Measurements from ENCODE around the gene ZBTB3.
"Not testable (repeated sequence)": the region's sequence is repeated elsewhere in the genome, so short reads cannot be mapped to it uniquely, and the experiment has no call there.

Gene ZBTB3

DNA sequence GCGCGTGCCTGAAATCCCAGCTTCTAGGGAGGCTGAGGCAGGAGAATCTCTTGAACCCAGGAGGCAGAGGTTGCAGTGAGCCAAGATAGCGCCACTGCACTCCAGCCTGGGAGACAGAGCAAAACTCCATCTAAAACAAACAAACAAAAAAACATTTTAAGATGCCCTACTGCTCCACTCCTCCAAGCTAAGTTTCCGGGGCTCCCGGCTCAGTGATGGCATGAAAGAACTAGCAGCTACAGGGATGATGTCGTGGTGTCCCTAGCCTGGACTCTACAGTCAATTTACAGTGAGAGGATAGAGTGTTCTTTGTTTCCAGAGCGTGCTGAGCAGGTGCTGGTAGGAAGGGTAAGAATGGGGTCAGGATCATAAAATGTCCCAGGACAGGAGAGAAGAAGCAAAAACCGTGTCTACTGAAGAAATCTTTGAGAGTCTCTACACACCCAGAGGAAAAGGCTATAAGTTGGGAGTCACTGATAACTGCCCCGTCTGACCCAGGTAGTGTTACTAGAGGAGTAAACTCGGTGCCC, 1.2 kb upstream of the ZBTB3 start:
- DNase-seq: no peak

DNA sequence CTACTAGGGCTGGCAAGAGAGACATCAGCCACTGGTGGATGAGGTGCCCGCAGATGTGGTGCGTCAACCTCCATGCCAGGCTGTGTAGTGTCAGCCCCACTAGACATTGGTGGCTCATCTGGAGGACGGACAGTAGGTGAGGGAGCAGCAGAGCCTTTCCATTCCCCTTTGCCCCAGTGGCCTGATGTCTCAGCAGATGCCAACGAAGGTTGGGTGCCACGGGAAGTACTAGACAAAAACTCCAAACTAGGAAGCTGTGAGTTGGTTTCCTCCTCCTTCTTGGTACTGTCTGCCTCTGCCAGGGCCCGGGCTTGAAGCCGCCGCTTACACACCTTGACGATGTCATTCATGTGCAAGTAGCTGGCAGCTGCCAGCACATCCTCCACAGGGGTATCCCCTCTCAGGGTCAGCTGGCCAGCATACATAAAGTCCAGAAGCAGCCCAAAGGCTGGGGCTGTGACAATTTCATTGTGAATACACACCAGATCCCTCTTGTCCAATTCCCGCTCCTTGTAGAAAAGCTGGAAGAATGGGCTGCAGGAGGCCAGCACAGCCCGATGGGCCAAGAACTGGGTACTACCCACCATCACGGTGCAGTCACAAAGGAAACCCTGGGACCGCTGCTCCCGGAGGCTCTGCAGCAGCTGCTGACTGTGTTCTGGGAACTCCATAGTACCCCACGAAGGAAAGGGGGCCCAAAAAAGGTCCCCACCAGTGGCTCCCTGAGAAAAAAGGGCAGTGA, 795 bp downstream of the ZBTB3 start:
- DNase-seq: no peak

DNA sequence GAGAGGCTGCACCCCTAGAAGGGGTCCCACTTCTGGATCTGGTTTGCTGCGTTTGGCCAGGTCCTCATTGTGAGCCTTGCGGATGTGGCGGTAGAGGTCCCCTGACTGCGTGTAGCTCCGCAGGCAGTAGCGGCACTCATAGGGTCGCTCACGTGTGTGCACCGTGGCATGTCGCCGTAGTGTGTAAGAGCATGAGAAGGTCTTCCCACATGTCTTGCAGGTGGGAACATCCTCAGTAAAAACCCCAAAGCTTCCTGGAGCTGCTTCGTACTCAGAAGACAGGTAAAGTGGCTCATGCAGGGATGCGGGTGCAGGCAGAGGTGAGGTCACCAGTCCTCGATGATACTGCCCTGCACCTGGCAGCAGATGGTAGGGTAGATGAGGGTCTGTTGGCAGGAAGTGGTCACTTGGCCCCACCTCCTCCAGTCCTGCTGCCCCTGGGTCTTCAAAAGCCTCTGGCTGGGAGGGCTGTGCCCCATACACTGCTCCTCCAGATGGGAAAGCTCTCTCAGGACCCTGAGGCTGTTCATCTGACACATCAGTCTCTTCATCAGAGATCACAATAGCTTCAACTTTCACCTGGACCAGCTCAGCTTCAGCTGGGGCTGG, 1.7 kb downstream of the ZBTB3 start:
- no peak for DNase-seq

DNA sequence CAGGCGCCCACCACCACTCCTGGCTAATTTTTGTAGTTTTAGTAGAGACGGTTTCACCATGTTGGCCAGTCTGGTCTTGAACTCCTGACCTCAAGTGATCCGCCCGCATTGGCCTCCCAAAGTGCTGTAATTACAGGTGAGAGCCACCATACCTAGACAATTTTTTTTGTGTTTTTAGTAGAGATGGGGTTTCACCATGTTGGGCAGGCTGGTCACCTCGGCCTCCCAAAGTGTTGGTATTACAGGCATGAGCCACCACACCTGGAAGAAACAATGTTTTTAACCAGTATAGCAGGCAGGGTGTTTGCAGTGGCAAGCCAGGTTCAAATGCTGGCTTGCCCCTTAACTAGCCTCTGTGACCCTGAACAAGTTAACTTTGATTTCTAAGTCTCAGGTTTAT, 4.0 kb downstream of the ZBTB3 start:
- not testable (repeated sequence) for DNase-seq

DNA sequence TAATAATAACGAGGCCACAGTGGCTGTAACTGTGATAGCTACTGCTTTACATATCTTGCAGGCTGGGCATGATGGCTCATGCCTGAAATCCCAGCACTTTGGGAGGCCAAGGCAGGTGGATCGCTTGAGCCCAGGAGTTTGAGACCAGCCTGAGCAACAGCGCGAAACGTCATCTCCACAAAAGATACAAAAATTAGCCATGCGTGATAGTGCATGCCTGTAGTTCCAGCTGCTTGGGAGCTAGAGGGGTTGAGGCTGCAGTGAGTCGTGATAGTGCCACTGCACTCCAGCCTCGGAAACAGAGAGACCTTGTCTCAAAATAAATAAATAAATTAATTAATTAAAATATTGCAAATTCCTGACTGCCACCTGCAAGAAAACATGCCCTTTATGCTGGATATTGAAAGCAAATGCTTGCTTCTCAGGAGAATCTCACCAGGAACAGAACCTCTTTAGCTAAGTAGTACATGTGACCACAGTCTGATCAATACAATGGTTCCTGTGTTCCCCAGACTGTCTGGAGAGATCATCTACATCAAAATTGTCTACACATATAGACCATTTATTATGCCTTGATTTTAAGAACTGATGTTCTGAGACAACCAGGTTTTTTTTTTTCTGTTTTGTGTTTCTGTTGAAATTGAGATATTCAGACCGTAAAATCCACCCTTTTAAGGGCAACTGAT, 6.3 kb downstream of the ZBTB3 start:
- no peak for DNase-seq

DNA sequence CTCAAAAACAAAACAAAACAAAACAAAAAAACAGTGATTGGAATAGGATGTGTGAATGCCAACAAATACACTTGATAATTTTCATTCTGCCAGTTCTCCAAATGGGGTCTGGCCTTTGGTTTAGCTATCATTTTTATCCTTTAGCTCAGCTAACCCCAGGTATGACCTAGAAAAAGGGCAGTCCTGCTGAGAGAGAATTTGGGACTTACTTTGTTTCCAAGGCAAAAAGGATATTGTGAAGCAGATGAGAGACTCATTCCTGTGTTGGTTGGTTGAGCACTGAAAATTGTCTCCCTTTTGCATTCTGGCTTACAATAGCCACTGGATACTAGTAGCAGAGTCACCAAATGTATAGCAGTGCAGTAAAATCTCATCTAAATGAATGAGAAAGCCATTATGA, 16.8 kb downstream of the ZBTB3 start:
- no peak for DNase-seq

DNA sequence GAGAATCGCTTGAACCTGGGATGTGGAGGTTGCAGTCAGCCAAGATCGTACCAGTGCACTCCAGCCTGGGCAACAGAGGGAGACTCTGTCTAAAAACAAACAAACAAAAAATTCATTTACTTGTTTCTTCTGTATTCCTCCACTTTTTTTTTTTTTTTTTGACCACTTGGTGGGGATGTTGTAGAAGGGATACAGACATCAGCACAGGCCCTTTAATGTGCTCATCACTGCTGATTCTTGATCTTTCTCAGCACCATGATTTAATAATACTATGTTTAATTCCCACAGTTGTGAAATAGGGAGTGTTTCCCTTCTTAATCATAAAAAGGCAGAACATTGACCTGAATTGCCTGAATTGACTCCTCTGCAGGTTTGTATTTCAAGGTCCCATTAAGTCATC, 21.1 kb downstream of the ZBTB3 start:
- no peak for DNase-seq

DNA sequence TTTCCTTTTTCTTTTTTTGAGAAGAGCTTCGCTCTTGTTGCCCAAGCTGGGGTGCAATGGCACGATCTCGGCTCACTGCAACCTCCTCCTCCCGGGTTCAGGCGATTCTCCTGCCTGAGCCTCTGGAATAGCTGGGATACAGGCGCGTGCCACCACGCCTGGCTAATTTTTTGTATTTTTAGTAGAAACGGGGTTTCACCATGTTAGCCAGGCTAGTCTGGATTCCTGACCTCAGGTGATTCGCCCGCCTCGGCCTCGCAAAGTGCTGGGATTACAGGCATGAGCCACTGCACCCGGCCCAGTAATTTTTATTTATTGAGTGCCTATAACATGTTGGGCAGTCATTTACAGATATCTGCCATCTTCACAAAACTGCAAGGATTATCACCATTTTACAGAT, 23.9 kb downstream of the ZBTB3 start:
- DNase-seq: not testable (repeated sequence)

DNA sequence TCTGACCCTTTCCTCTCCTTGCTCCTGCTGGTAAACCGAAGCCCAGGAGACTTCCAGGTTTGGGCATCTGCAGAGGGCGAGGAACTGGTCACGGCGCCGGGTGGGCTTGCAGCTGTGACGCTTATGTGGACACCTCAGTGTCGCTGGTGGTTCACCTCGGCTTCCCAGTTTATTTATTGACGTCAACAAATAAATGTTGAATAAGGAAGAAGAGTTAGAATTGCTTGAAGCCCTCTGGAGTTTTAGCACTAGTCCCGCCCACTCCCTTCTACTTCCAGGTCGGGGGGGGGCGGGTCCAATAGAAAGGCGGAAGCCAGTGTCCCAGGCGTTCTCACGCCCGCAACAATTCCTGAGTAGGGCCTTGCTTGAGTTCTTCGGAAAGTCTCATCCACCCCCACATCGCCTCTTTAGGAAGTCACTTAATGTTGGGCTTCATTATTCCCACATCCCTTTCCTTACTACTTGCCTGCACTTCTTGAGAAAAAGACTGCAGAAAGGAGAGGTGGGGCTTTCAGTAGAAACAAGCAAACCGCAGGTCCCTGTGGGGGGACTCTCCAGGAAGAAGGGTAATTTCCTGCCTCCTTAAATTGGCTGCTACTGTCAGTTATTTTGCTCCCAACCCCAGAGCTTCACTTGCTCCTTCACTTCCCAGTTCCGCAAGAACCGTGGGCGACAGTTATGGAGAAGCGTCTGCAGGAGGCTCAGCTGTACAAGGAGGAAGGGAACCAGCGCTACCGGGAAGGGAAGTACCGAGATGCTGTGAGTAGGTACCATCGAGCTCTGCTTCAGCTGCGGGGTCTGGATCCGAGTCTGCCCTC, 25.6 kb downstream of the ZBTB3 start, which contains the start of gene TTC9C:
TSS of gene TTC9C (plus strand) at position 316 of the 818 bp plus-strand sequence. CDS start at position 679, 363 bp downstream.
- peak; percentile 80 for DNase-seq

DNA sequence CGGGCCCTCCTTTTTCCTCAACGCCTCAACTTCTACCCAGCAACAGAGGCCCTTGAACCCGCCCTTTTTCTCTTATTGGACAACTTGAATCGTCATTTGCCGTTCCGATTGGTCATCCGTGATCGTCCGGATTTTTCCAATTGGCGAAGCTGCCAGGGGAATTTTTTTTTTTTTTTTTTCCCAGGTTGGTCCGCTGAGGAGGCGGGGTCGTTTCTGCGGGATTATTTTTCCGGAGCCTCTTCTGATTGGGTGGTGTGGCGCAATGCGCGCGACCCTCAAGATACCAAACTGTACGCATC, 26.1 kb downstream of the ZBTB3 start:
- DNase-seq: peak; percentile 95

DNA sequence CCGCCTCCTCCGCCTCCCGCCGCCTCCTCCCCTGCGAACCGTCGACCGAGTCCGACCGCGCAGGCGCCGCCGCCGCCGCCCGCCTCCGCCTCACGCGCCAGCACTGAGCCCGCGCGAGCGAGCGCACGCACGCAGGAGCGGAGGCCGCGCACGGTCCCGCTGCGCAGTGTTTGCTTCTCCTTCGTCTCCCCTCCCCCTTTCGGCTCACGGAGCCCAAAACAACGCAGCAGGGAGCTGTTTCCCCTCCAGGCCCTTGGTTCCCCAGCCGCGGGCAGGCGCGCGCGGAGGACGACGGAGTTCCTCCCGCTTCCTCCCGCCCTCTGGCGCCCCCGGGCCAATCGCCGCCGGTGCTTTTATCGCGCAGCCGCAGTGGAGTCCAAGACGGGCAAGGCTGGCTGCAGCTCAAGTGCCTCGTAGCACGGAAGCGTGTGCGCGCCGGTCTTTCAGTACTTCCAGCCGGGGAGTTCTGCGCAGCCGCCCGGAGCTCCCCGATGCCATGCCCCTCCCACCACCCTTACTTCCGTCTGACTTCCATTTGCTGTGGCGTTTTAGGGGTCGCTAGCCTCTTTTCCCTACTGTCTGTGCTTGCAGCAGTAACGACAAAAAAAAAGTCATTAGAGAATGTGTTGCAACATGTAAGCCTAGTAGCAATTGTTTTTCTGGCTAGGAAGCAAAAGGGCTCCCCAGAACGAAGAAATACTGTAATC, 26.6 kb downstream of the ZBTB3 start, which contains the start of gene HNRNPUL2:
TSS of gene HNRNPUL2 (minus strand) at position 293 of the 707 bp plus-strand sequence. CDS start 301 bp downstream, outside the sequence.
- DNase-seq: peak; percentile 98

DNA sequence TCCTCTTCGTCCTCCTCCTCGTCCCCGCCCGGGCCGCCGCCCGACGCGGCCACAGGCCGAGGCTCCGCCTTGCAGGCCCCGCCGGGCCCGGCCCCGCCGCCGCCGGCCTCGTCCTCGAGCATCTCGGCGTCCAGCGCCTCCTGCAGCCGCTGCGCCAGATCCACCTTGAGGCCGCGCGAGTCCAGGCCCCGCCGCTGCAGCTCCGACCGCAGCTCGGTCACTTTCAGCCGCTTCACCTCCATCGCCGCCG, 27.1 kb downstream of the ZBTB3 start:
- DNase-seq: no peak

DNA sequence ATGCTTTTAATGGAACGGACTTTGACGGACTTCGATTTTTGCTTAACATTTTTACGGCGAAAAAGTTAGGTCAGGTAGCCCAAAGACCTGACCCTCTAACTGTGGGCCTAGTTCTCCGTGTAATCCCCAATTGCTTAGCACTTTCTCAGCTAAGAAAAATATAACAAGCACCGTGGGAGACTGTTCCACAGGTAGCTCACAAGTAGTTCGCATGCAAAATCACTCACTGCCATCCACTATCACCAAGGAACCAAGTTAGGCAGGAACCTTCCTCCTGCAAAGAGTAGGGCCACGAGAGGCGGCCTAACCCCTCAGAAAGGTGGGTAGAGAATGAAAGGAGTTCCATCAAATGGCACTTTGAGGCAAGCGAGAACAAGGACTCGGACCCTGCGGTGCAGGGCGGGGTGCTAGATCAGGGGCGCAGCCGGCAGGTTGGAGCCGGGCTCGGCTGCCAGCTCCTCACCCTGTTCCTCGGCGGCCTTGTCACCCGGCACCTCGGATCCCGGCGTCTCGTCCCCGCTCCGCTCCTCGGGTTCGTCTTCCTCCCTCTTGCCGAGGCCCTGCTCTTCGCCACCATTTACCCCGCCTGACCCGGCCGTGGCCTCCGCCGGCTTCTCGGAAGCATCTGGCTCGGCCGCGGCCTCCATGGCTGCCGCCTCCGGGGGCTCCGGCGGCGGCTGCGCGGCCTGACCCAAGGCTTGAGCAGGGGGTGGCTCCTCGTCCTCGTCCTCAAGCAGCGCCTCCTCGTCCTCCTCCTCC, 27.6 kb downstream of the ZBTB3 start:
- DNase-seq: no peak

DNA sequence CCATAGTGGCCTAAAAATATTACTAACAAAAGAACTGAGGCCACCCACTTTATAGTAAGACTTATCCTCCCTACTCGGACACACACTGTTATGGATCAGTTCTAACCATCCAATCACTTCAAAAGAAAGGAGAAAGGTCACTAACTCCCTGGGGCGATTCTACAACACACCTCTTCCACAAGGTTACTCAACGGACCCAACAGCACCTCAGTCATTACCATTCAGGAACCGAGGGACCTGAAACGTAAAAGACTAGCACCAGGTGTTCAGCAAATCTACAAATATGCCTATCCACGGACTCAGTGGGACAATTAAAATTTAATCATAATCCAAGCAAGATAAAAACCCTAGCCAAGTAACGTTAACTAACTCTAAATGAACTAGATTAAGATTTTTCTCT, 28.3 kb downstream of the ZBTB3 start:
- DNase-seq: no peak

DNA sequence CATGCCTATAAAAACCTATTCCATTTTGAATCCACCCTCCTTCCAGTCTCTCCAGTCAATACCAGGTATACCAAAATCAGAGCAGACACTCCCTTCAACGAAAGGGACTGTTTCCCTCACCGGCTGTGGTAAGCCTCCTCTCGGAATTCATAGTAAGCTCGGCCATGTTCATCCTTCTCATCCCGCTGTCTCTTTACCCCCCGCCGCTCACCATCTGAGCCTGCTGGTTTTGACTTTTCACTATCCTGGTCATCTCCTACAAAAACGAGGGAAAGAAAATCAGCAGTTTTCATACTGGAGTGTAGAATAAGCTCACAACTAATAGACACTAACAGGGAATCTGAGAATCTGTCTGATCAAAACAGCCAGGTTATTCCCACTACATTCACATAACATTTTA, 29.8 kb downstream of the ZBTB3 start:
- no peak for DNase-seq

DNA sequence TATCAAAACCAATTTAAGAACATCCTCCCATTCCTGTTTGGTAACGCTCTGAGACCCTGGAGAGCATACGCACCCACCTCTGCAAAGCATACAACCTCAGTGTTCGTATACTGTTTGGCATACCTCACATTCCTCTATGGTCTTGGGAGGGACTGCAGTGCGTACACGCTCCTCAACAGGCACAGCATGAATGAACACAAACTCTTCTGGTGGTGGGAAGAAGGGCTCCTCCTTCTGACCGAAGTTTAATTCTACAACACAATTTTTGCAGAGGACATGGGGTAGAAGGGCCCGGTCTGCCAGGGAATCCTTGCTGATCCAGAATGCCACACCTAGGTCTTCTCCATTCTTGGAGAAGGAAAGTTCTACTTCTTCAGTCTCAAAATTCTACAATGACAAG, 32.0 kb downstream of the ZBTB3 start:
- no peak for DNase-seq

DNA sequence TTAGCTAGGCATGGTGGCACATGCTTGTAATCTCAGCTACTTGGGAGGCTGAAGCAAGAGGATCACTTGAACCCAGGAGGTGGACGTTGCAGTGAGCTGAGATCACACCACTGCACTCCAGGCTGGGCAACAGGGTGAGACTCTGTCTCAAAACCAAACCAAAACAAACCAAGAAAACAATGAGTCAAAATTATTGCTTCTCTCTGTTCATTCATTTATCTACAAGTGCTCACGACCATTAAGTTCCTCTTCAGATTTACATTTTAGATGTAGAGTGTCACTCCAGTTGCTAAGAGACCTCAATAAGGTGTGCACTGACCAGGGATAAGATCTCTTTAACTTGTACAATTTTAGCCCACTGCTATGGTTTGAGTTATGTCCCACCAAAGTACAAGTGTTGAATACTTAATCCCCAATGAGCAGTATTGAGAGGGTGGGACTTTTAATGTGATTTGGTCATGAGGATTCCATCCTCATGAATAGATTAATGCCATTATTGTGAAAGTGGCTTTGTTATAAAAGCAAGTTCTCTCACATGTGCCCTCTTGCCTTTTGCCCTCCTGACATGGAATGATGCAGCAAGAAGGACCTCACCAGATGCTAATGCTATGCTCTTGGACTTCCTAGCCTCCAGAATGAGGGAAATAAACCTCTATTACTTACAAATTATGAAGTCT, 34.5 kb downstream of the ZBTB3 start:
- no peak for DNase-seq

DNA sequence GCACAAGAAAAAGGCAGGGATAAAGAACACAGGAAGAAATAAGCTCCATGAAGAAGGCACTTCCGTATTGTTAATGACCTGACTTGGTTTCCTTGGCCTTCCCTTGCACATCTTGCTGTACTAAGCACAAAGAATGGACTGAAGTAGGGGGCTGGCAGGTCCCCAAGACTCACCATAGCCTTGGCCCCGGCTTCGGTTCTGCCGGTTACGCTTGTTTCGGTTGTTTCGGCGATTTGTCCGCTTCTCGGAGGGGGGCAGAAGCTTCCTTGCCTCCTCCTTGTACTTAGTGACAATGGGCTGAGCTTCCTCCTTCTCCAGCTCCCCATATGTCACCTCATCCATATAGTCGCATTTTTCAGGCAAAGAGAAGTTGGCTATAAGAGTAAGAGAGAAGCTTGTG, 37.1 kb downstream of the ZBTB3 start:
- no peak for DNase-seq

DNA sequence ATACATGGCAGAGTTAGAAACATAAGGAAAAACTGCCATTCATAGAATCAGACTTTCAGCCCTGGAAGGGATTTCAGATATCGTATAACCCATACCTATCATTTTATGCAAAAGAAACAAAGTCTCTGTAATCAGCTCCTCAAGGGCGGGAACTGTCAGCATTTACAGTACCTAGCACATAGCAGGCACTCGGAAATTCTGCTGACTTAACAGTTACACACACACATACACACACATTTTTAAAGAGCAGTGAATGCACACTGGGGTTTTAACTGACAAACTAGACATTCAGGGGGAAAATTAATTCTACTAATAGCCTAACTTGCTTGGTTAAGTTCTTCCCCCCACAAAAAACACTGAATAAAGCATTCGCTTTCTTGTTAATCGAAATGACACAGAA, 37.8 kb downstream of the ZBTB3 start:
- no peak for DNase-seq

DNA sequence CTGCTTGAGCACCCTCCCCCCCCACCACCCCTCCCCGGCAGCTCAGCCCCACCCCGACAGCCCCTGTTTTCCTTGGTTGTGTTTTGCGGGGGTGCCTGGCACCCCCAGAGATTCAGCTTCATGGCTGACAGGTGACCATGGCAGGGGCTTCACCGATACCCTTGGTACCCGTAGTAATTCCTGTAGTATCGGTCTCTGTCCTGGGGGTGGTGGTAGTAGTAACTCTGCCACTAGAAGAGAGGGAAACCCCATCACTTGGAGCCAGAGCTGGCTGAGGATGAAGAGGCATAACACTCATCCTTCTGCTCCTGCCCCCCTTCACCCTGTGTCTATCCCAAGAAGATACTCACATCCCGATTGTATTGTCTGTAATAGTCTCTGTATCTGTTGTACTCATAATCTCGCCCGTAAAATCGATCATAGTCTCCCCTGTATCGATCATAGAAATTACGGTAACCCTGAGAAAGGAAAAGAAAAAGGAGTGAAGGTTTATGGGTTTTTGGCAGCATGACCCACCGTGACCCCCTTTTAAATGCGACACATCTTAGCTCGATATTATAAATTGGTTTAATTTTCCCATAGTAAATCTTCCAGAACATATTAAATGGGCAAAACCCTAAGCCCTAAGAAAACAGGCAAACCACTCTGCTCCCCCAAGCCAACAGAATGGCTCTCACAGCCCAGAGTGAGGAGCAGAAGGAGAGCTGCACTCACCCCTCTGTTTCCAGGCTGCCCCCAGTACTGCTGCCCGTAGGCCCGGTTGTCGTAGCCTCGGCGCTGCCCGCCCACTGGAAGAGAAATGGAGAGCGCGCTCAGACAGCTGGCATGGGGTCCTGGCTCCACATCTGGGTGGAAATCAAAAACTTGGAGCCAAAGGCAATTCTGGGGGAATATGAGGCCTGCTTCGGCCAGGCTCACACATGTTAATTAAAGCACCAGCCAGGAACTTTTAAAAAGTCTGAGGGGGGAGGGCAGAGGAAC, 38.5 kb downstream of the ZBTB3 start:
- DNase-seq: no peak

Data from NCI-H1048 (cell line).